GM18909 (cell line): ENCODE measurements around the gene VPS13D.
"Not testable (repeated sequence)": the region's sequence is repeated elsewhere in the genome, so short reads cannot be mapped to it uniquely, and the experiment has no call there.

Experiments used
- ATAC-seq: cut with Tn5 transposase; IDR thresholded peaks from one replicate; pipeline ENCODE4 v1.9.1; 2021; ENCODE audit warnings: mild to moderate bottlenecking; ENCODE audit not compliant: unreplicated experiment, poor library complexity

VPS13D gene

GRCh38 chr1:12525311-12526181, 295.7 kb downstream of the VPS13D start:
- ATAC-seq: no peak

- no peak for ATAC-seq
These were observed 297.7 kb downstream of the VPS13D start for GRCh38 chr1:12527564-12527963.

GRCh38 chr1:12528021-12528852, 298.4 kb downstream of the VPS13D start:
- ATAC-seq: no peak

GRCh38 chr1:12529640-12530174, 299.9 kb downstream of the VPS13D start:
- ATAC-seq: no peak

GRCh38 chr1:12530462-12531178, 300.8 kb downstream of the VPS13D start:
- ATAC-seq: no peak

- no peak for ATAC-seq
These were observed 301.3 kb downstream of the VPS13D start for GRCh38 chr1:12531179-12531499.

GRCh38 chr1:12532405-12533315, 302.8 kb downstream of the VPS13D start:
- ATAC-seq: no peak

- ATAC-seq: no peak
These were observed 306.3 kb downstream of the VPS13D start for GRCh38 chr1:12536023-12536639.

GRCh38 chr1:12537294-12537693, 307.5 kb downstream of the VPS13D start:
- no peak for ATAC-seq

GRCh38 chr1:12537906-12538461, 308.2 kb downstream of the VPS13D start:
- ATAC-seq: no peak

- ATAC-seq: not testable (repeated sequence)
These were observed 308.7 kb downstream of the VPS13D start for GRCh38 chr1:12538536-12538935.

- ATAC-seq: no peak
These were observed 309.5 kb downstream of the VPS13D start for GRCh38 chr1:12539320-12539704.

GRCh38 chr1:12539705-12540579, 310.1 kb downstream of the VPS13D start:
- ATAC-seq: no peak

GRCh38 chr1:12540580-12541273, 310.9 kb downstream of the VPS13D start:
- no peak for ATAC-seq

- ATAC-seq: no peak
These were observed 311.7 kb downstream of the VPS13D start for GRCh38 chr1:12541274-12542137.

GRCh38 chr1:12542138-12542465, 312.3 kb downstream of the VPS13D start:
- no peak for ATAC-seq
